CD4-positive, alpha-beta T cell treated with Interferon gamma for 1 hour (primary cell): Measurements from ENCODE around the gene CNPY3.
"Not testable (repeated sequence)": the region's sequence is repeated elsewhere in the genome, so short reads cannot be mapped to it uniquely, and the experiment has no call there.

Experiments
- DNase-seq: peaks from one replicate; pipeline ENCODE4 v3.0.0-alpha.2; 2020

The CNPY3 gene

GRCh38 chr6:42916288-42916687 is 13.0 kb upstream of the CNPY3 start:
- no peak for DNase-seq

- no peak for DNase-seq
Measured at GRCh38 chr6:42921801-42922200, 7.5 kb upstream of the CNPY3 start.

GRCh38 chr6:42923666-42924065 is 5.6 kb upstream of the CNPY3 start:
- DNase-seq, result no peak

- no peak for DNase-seq
Measured at GRCh38 chr6:42925248-42925857, 3.9 kb upstream of the CNPY3 start.

DNA sequence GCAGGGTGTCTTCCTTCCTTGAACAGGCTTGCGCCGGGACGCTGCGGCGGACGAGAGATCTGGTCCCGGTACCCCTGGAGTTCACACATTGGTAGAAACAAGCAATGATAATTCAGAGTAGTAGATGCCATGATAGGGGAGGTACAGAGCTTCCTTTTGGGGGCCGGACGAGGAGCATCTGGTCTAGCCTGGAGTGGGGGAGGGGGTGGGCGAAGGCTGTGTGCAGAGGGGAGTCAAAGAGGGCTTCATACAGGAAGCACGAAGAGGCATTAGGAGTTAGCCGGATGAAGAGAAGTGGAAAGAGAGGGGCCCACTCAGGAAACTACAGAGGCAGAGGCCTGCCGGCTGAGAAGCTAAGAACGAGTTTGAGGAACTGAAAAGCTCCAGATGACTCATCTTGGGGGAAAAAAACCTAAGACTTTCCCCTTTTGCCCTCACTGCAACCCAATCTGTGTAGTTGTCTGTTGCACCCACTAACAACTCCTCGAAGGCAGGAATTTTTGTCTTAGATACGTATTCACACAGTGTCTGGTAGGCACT is 611 bp downstream of the CNPY3 start:
- DNase-seq, result peak; percentile 65

- DNase-seq, result no peak
Measured at GRCh38 chr6:42932412-42932811, 3.1 kb downstream of the CNPY3 start.

DNA sequence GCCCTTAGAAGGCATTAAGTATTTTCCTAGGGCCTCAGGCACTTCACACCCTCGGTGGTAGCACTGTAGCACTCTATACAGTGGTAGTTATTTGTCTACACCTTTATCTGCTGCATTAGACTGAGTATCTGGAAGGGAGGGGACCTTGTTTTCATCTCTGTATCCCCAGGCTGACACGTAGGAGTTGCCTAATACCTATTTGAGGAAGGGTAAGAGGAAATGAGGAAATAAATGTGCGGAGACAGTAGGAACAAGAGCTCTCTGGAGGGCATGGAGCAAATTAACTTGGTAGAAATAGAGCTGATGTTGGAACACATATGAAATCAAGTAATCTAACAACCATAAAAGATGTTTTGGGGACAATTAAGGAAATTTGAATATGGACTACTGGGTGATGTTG is 3.9 kb downstream of the CNPY3 start:
- no peak for DNase-seq

- DNase-seq, result no peak
Measured at GRCh38 chr6:42935322-42935721, 6.0 kb downstream of the CNPY3 start.

- no peak for DNase-seq
Measured at GRCh38 chr6:42936398-42936797, 7.1 kb downstream of the CNPY3 start.

DNA sequence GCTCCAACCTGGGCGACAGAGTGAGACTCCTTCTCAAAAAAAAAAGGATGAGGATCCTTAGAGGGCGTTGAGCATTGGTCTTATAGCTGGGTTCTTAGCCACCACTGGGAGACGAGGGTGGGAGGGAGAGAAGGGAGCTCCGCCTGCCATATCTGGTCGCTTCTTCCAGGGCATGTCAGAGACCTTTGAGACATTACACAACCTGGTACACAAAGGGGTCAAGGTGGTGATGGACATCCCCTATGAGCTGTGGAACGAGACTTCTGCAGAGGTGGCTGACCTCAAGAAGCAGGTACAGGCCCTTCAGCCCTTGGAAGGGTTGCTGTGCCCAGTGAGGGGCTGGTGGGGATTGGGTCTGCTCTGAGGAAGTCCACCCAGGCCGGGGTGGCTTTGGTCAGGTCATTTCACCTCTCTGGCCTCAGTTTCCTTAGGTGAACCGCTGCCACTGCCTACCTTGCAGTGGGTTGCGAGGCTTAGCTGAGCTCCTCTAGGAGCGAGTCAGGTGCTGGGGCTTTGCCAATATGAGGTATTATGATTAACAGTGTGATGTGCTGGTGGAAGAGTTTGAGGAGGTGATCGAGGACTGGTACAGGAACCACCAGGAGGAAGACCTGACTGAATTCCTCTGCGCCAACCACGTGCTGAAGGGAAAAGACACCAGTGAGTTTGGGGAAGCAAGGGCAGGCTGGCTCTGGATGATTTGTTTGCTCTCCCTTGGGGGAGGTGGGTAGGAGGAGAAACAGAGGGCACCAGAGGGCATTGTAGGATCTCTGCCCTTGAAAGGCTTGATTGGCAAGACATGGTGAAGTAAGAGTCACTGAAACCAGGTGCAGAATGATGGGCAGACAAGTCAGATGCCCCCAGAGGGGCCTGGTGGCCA is 8.5 kb downstream of the CNPY3 start:
- DNase-seq, result no peak

DNA sequence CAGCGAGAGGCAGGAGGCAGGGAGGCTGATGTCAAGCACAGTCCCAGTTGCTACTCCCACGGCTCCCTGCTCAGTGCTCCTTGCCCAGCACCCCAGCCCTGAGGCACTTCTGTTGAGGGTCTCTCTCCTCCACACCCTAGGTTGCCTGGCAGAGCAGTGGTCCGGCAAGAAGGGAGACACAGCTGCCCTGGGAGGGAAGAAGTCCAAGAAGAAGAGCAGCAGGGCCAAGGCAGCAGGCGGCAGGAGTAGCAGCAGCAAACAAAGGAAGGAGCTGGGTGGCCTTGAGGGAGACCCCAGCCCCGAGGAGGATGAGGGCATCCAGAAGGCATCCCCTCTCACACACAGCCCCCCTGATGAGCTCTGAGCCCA is 9.1 kb downstream of the CNPY3 start:
- no peak for DNase-seq

DNA sequence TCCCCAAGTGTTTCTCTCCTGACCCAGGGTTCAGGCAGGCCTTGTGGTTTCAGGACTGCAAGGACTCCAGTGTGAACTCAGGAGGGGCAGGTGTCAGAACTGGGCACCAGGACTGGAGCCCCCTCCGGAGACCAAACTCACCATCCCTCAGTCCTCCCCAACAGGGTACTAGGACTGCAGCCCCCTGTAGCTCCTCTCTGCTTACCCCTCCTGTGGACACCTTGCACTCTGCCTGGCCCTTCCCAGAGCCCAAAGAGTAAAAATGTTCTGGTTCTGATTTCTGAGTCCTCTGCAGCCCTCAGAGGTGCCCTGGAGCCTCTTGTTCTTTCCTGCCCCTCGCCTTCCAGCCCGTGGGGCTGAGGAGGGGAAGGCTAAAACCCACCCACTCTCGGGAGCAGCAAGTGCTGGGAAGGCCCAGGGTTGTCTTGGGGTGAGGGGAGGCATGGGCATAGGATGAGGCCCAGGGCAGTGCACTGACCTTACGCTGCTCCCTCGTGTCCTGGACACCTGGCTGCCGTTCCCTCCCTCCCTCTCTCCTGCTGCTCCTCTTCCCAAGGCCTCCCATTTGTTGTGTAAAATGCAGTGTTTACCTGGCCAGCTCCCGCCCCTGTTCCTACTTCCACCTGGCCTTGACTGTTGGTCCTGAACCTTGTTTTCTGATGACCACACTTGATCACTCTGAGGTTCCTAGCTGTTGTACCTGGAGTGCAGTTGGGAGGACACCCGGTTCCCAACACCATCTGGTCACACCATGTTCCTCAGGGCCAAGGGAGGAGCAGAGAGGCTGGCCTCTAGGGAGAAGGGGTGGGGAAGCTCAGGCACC is 9.9 kb downstream of the CNPY3 start:
- DNase-seq, result no peak

- no peak for DNase-seq
Measured at GRCh38 chr6:42939810-42940167, 10.5 kb downstream of the CNPY3 start.

DNA sequence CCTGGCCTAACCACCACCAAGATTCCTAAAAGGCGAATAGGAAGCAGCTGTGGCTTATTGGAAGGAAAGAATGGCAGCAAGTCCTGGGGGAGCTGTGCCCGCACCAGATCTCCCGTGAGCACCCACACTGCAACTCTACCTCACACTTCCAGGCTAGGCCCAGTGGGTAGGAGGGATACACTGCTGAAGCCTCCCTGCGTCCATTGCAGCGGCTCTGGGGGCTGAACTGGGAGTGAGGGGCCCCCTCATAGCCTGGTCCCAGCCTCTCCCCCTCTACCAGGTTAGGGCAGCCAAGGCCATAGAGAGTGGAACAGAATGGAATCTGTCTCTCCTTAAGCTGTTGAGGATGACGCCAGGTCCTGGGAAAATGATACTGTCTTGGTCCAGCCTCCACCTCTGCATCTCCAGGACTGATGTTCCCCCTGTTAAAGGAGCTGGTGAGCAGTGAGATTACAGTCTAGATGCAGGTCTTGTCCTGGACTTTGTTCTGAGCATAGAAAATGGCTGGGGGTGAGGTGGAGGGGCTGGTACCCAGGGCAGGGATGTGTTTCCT is 11.3 kb downstream of the CNPY3 start:
- no peak for DNase-seq

GRCh38 chr6:42941356-42941755 is 12.1 kb downstream of the CNPY3 start:
- DNase-seq, result not testable (repeated sequence)

GRCh38 chr6:42942444-42942843 is 13.2 kb downstream of the CNPY3 start:
- no peak for DNase-seq

- DNase-seq, result no peak
Measured at GRCh38 chr6:42947950-42948349, 18.7 kb downstream of the CNPY3 start.

DNA sequence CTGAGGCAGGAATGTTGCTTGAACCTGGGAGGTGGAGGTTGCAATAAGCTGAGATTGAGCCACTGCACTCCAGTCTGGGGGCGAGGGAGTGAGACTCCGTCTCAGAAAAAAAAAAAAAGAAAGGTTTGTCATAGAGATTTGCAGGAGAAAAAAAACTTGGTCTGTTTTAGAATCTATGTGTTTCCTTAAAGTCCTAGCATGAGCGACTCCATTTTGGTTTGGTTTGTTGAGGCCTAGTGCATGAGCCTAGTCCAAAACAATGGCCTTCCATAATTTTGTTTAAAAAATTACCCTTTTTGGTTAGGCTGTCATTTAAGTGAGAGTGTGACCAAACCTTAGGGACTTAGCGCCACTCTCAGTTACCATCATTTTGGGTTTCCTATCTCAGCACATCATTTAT is 23.1 kb downstream of the CNPY3 start:
- no peak for DNase-seq

- DNase-seq, result not testable (repeated sequence)
Measured at GRCh38 chr6:42954405-42954804, 25.1 kb downstream of the CNPY3 start.

DNA sequence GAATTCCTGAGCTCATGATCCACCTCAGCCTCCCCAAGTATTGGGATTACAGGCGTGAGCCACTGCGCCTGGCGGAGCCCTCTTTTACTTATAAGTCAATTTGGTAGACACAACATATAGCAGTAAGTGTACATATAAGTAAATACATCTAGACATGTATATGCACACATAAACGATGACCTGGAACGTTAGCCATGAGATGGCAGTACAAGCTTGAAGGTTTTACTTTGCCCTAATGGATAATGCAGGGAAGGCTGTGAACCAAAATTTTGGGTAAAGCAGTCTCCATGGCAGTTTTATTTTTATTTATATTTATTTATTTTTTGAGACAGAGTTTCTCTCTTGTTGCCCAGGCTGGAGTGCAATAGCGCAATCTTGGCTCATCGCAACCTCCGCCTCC is 28.8 kb downstream of the CNPY3 start:
- DNase-seq, result no peak

GRCh38 chr6:42959917-42960242 is 30.6 kb downstream of the CNPY3 start:
- DNase-seq, result no peak

DNA sequence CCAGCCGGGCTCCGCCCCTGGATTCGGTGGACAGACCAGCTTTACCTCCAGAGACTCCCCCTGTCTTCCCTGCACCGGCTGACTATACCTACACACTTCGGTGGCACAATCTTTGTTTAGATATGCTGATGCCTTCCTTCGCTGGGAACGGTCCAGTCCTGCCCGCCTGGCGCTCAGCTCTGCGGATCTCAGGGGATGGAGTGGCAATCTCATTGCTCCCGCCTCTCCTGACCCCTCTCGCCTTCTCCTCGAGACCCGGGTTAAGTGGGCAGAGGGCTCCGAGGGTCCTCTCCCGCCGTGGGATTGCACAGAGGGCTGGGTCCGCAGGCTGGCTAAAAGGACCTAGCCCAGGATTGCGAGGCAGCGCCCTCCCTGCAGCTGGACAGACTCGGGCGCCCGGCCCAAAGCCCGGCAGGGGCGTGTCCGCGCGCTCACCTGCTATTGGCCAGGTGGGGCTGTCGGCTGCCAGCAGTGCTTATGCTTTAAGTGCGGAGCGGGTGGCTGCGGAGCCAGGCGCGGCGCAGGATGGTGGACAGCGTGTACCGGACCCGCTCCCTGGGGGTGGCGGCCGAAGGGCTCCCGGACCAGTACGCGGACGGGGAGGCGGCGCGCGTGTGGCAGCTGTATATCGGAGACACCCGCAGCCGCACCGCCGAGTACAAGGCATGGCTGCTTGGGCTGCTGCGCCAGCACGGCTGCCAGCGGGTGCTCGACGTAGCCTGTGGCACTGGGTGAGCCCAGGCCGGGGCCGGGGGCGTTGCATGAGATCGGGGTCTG is 31.2 kb downstream of the CNPY3 start, which contains the start of gene GNMT:
TSS of gene GNMT (plus strand) at position 512 of the 777 bp plus-strand sequence. CDS start at position 526, 14 bp downstream.
- peak; percentile 17 for DNase-seq
